K562 (cell line): ENCODE measurements around the gene CGN. TPM values are rescaled to one million over a fixed set of nuclear protein-coding genes. Genes with fewer than 3 reads are reported as not detected.

Source experiments
- C11orf30 ChIP-seq: fragments of 450-650 bp; IDR thresholded peaks from 2 replicates; pipeline ENCODE4 v1.6.1; 2016; ENCODE audit warnings: low read depth, mild to moderate bottlenecking
- GABPA ChIP-seq: fragments of 200-800 bp; sonication (Bioruptor generic); conservative IDR thresholded peaks from 2 replicates; pipeline ENCODE4 v1.6.1; 2016; ENCODE audit warnings: low read depth, missing genetic modification characterization, missing compliant biosample characterization
- ID3 ChIP-seq, 2 experiments: fragments of 250-450 bp in 1 of 2; fragments of 450-650 bp in 1 of 2; sonication (Bioruptor Pico) in 1 of 2; IDR thresholded peaks; 2 replicates each; pipeline versions ENCODE4 v1.6.1 to v1.8.0; 2016 to 2021; ENCODE audit warnings: mild to moderate bottlenecking in 2 of 2, moderate library complexity in 2 of 2, missing compliant biosample characterization in 1 of 2, missing genetic modification characterization in 1 of 2
- IFI16 ChIP-seq: fragments of 250-450 bp; sonication (Bioruptor Pico); IDR thresholded peaks from 2 replicates; pipeline ENCODE4 v2.1.2; 2022; ENCODE audit warnings: mild to moderate bottlenecking, inconsistent platforms
- JUND ChIP-seq, 2 experiments: IDR thresholded peaks; 2 replicates in 1 of 2; 3 replicates in 1 of 2; pipeline ENCODE4 v1.6.1; 2011; ENCODE audit warnings: borderline replicate concordance in 2 of 2, low read depth in 2 of 2, low read length in 2 of 2, improper control_type of control experiment in 1 of 2, missing biosample characterization in 1 of 2, missing genetic modification characterization in 1 of 2, missing genetic modification reagents in 1 of 2
- KDM5B ChIP-seq: fragments of 200-600 bp; sonication (generic); IDR thresholded peaks from 2 replicates; pipeline ENCODE4 v1.6.1; 2012; ENCODE audit warnings: low read depth, mild to moderate bottlenecking, moderate library complexity, low read length, control low read depth, inconsistent platforms; ENCODE audit not compliant: insufficient replicate concordance
- NR2C2 ChIP-seq, 2 experiments: fragments of 200-800 bp in 1 of 2; sonication (Bioruptor generic) in 1 of 2; sonication (generic) in 1 of 2; formaldehyde crosslinking in 1 of 2; IDR thresholded peaks; 2 replicates each; pipeline versions ENCODE4 v1.6.1 to v1.8.0; 2016 to 2022; ENCODE audit warnings: mild to moderate bottlenecking in 1 of 2, missing compliant biosample characterization in 1 of 2, missing genetic modification characterization in 1 of 2, missing genetic modification reagents in 1 of 2
- PBX2 ChIP-seq, 2 experiments: IDR thresholded peaks in 1 of 2; conservative IDR thresholded peaks in 1 of 2; 2 replicates each; pipeline ENCODE4 v1.6.1; 2016; ENCODE audit warnings: low read depth in 2 of 2, mild to moderate bottlenecking in 1 of 2, missing compliant biosample characterization in 1 of 2, missing genetic modification characterization in 1 of 2, moderate library complexity in 1 of 2
- RBM22 ChIP-seq: fragments of 200-400 bp; formaldehyde crosslinking; IDR thresholded peaks from 2 replicates; pipeline ENCODE4 v1.6.1; 2018; ENCODE audit warnings: low read length, low read depth; ENCODE audit not compliant: poor library complexity, severe bottlenecking
- RNF2 ChIP-seq: sonication (generic); IDR thresholded peaks from 2 replicates; pipeline ENCODE4 v1.6.1; 2016
- SMARCE1 ChIP-seq: fragments of 450-650 bp; IDR thresholded peaks from 2 replicates; pipeline ENCODE4 v1.7.1; 2016; ENCODE audit warnings: mild to moderate bottlenecking
- TBL1XR1 ChIP-seq, 2 experiments: IDR thresholded peaks; 2 replicates each; pipeline ENCODE4 v1.6.1; 2012; ENCODE audit warnings: improper control_type of control experiment in 2 of 2, low read length in 2 of 2, mild to moderate bottlenecking in 1 of 2
- THAP7 ChIP-seq: fragments of 250-450 bp; sonication (Bioruptor Pico); IDR thresholded peaks from 2 replicates; pipeline ENCODE4 v1.5.0; 2021
- XRCC5 ChIP-seq: fragments of 200-400 bp; formaldehyde crosslinking; IDR thresholded peaks from 2 replicates; pipeline ENCODE4 v1.6.1; 2017; ENCODE audit warnings: low read depth, mild to moderate bottlenecking, low read length
- ZBTB43 ChIP-seq: sonication (generic); formaldehyde crosslinking; IDR thresholded peaks from 2 replicates; pipeline ENCODE4 v1.8.0; 2023; ENCODE audit warnings: mild to moderate bottlenecking, missing genetic modification reagents
- ZNF217 ChIP-seq: sonication (generic); formaldehyde crosslinking; IDR thresholded peaks from 2 replicates; pipeline ENCODE4 v1.8.0; 2022; ENCODE audit warnings: mild to moderate bottlenecking, missing genetic modification reagents
- ZNF644 ChIP-seq: fragments of 200-800 bp; sonication (Bioruptor generic); IDR thresholded peaks from 2 replicates; pipeline ENCODE4 v1.6.1; 2016; ENCODE audit warnings: low read depth, missing genetic modification characterization, missing compliant biosample characterization
- ZNF785 ChIP-seq: fragments of 250-450 bp; sonication (Bioruptor Pico); IDR thresholded peaks from 2 replicates; pipeline ENCODE4 v1.4.0; 2020; ENCODE audit warnings: mild to moderate bottlenecking
- ZNF79 ChIP-seq: fragments of 250-450 bp; sonication (Bioruptor Pico); IDR thresholded peaks from 2 replicates; pipeline ENCODE4 v1.4.0; 2020; ENCODE audit warnings: low read depth, mild to moderate bottlenecking, moderate library complexity
- polyA plus RNA-seq, 8 experiments: library from polyadenylated mRNA; depleted of rRNA in 4 of 8; stranded (reverse) in 5 of 8; unstranded in 3 of 8; fragments of >200 nt; fragmentation: Nextera tagmentation in 2 of 8; fragmentation: Illumina TruSeq in 1 of 8; extraction: Ambion mirVana in 2 of 8; extraction: Trizol in 1 of 8; gene quantifications; 2 replicates each; pipeline versions ENCODE4 v1.2.1 to v1.2.3, GENCODE V29; 2011 to 2014; ENCODE audit warnings: inconsistent platforms in 1 of 8, missing spikeins in 1 of 8
- total RNA-seq, 7 experiments: library from RNA; depleted of rRNA in 6 of 7; stranded (reverse); fragments of >200 nt in 6 of 7; fragmentation: Illumina TruSeq in 2 of 7; extraction: Trizol in 2 of 7; gene quantifications; 2 replicates each; pipeline versions ENCODE4 v1.2.1 to v1.2.3, GENCODE V29; 2011 to 2021; ENCODE audit warnings: low replicate concordance in 1 of 7

Gene CGN
- total and polyA plus RNA-seq, 9 of the 15 experiments (the other 6 are each of a cell fraction or from before 2014, with no cell fraction given): 0.03 to 1.4 (median 0.14) TPM; not detected in 2

GRCh38 chr1:151502035-151502700 is 9.0 kb upstream of the CGN start (continued):
- TF ChIP-seq RNF2 (no peak), TBL1XR1 (IDR thresholded peaks at IDR 0.05; ENCODE audit: low read length in 2 of 2) (no peak), ZNF79 (no peak), ID3 (CRISPR knock-in tag; IDR thresholded peaks at IDR 0.05) (no peak), ID3 (tag; IDR thresholded peaks at IDR 0.05) (no peak), RBM22 (no peak), ZNF644 (tag) (no peak), GABPA (tag) (no peak), ZNF785 (CRISPR knock-in tag) (no peak), XRCC5 (no peak), ZBTB43 (CRISPR knock-in tag) (no peak), NR2C2 (CRISPR knock-in tag; IDR thresholded peaks at IDR 0.05) (no peak), NR2C2 (tag; IDR thresholded peaks at IDR 0.05) (peak; percentile 44; the same call in 1 of the 2 replicates), PBX2 (CRISPR knock-in tag; IDR thresholded peaks at IDR 0.05; ENCODE audit: low read depth) (no peak), PBX2 (tag; conservative IDR thresholded peaks at IDR 0.05; ENCODE audit: low read depth) (no peak), SMARCE1 (0 out of 2 replicates have a peak, but pooled peaks have one; percentile 17), THAP7 (CRISPR knock-in tag) (no peak), ZNF217 (no peak), IFI16 (no peak), JUND (IDR thresholded peaks at IDR 0.05; ENCODE audit: borderline replicate concordance, low read depth, low read length) (no peak), JUND (tag; IDR thresholded peaks at IDR 0.05; ENCODE audit: borderline replicate concordance, low read depth, low read length) (no peak), KDM5B (no peak), C11orf30 (no peak)
